ENCODE results near the gene OPRL1.

GRCh38 chr20:64091340-64091739 lies 11.5 kb downstream of the OPRL1 start:
- TF ChIP-seq JUND (IDR thresholded peaks at IDR 0.05) (no peak), EP300 (IDR thresholded peaks at IDR 0.05; ENCODE audit: borderline replicate concordance in 1 of 2, low read depth in 1 of 2, low read length in 1 of 2) (no peak)
- TF ChIP-seq, protein P1, sequence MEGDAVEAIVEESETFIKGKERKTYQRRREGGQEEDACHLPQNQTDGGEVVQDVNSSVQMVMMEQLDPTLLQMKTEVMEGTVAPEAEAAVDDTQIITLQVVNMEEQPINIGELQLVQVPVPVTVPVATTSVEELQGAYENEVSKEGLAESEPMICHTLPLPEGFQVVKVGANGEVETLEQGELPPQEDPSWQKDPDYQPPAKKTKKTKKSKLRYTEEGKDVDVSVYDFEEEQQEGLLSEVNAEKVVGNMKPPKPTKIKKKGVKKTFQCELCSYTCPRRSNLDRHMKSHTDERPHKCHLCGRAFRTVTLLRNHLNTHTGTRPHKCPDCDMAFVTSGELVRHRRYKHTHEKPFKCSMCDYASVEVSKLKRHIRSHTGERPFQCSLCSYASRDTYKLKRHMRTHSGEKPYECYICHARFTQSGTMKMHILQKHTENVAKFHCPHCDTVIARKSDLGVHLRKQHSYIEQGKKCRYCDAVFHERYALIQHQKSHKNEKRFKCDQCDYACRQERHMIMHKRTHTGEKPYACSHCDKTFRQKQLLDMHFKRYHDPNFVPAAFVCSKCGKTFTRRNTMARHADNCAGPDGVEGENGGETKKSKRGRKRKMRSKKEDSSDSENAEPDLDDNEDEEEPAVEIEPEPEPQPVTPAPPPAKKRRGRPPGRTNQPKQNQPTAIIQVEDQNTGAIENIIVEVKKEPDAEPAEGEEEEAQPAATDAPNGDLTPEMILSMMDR (IDR thresholded peaks at IDR 0.05) = no peak
- TF ChIP-seq, protein P2, sequence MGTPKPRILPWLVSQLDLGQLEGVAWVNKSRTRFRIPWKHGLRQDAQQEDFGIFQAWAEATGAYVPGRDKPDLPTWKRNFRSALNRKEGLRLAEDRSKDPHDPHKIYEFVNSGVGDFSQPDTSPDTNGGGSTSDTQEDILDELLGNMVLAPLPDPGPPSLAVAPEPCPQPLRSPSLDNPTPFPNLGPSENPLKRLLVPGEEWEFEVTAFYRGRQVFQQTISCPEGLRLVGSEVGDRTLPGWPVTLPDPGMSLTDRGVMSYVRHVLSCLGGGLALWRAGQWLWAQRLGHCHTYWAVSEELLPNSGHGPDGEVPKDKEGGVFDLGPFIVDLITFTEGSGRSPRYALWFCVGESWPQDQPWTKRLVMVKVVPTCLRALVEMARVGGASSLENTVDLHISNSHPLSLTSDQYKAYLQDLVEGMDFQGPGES (IDR thresholded peaks at IDR 0.05; ENCODE audit: low read depth, low read length) = no peak
